Fibroblast of the conjunctiva (primary cell): ENCODE data around the gene PET100.
"Not testable (repeated sequence)": the region's sequence is repeated elsewhere in the genome, so short reads cannot be mapped to it uniquely, and the experiment has no call there.

Source experiments
- DNase-seq: peaks from one replicate; pipeline ENCODE4 v3.0.0-alpha.2; 2010; ENCODE audit warnings: low read depth

Gene PET100

GRCh38 chr19:7633698-7634097 is 4.1 kb downstream of the PET100 start, which contains the start of gene PCP2:
PCP2 (minus strand) TSS chr19:7633719; CDS start chr19:7633457, 262 bp downstream.
- no peak for DNase-seq

GRCh38 chr19:7635670-7636069 is 6.1 kb downstream of the PET100 start:
- DNase-seq, result no peak

- DNase-seq, result no peak
Observed at GRCh38 chr19:7636317-7636690, 6.7 kb downstream of the PET100 start.

- DNase-seq, result no peak
Observed at GRCh38 chr19:7636691-7637373, 7.2 kb downstream of the PET100 start, which contains the start of gene STXBP2. STXBP2 (plus strand) TSS chr19:7637110; CDS start chr19:7637150, 40 bp downstream.

- DNase-seq, result no peak
Observed at GRCh38 chr19:7637374-7638256, 8.0 kb downstream of the PET100 start.

- no peak for DNase-seq
Observed at GRCh38 chr19:7638802-7639465, 9.3 kb downstream of the PET100 start.

- no peak for DNase-seq
Observed at GRCh38 chr19:7639863-7640348, 10.3 kb downstream of the PET100 start.

- no peak for DNase-seq
Observed at GRCh38 chr19:7640803-7641202, 11.2 kb downstream of the PET100 start.

- DNase-seq, result no peak
Observed at GRCh38 chr19:7641290-7642276, 12.0 kb downstream of the PET100 start.

- no peak for DNase-seq
Observed at GRCh38 chr19:7642295-7643030, 12.9 kb downstream of the PET100 start.

GRCh38 chr19:7643031-7643415 is 13.4 kb downstream of the PET100 start:
- DNase-seq, result no peak

GRCh38 chr19:7643629-7644549 is 14.3 kb downstream of the PET100 start:
- DNase-seq, result not testable (repeated sequence)

- DNase-seq, result no peak
Observed at GRCh38 chr19:7644550-7644877, 14.9 kb downstream of the PET100 start.

GRCh38 chr19:7645163-7645562 is 15.6 kb downstream of the PET100 start:
- no peak for DNase-seq

- DNase-seq, result no peak
Observed at GRCh38 chr19:7645656-7646425, 16.2 kb downstream of the PET100 start.

GRCh38 chr19:7646426-7646700 is 16.8 kb downstream of the PET100 start:
- DNase-seq, result no peak

GRCh38 chr19:7647156-7647555 is 17.6 kb downstream of the PET100 start:
- DNase-seq, result no peak

GRCh38 chr19:7648265-7649014 is 18.8 kb downstream of the PET100 start:
- no peak for DNase-seq
